DLD1 (cell line): ENCODE measurements around the gene SHD.
"Not testable (repeated sequence)": the region's sequence is repeated elsewhere in the genome, so short reads cannot be mapped to it uniquely, and the experiment has no call there.

ENCODE experiments used
- in situ Hi-C: cut with HindIII; loops from 2 replicates; pipeline ENCODE4 v1.10.0; 2017; ENCODE audit warnings: low sequenced_read_pairs

Gene SHD, protein sequence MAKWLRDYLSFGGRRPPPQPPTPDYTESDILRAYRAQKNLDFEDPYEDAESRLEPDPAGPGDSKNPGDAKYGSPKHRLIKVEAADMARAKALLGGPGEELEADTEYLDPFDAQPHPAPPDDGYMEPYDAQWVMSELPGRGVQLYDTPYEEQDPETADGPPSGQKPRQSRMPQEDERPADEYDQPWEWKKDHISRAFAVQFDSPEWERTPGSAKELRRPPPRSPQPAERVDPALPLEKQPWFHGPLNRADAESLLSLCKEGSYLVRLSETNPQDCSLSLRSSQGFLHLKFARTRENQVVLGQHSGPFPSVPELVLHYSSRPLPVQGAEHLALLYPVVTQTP

GRCh38 chr19:4278419-4279266 is at the start of gene SHD:
TSS of gene SHD (plus strand) at chr19:4279266. CDS start at chr19:4280064, 798 bp downstream.
- in situ Hi-C loops, result no loop called here

DNA sequence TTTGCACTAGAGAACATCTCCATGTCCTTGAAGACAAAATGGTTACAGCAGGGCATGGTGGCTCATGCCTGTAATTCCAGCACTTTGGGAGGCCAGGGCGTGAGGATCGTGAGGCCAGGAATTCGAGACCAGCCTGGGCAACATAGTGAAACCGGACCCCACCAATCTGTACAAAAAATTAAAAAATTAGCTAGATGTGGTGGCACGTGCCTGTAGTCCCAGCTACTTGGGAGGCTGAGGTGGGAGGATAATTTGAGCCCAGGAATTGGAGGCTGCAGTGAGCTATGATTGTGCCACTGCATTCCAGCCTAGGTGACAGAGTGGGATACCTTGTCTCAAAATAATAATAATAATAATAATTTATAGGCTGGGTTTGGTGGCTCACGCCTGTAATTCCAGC is 48.8 kb upstream of the SHD start:
- in situ Hi-C loops, result not testable (repeated sequence)

- in situ Hi-C loops, result not testable (repeated sequence)
Measured at GRCh38 chr19:4231521-4231920, 47.5 kb upstream of the SHD start.

DNA sequence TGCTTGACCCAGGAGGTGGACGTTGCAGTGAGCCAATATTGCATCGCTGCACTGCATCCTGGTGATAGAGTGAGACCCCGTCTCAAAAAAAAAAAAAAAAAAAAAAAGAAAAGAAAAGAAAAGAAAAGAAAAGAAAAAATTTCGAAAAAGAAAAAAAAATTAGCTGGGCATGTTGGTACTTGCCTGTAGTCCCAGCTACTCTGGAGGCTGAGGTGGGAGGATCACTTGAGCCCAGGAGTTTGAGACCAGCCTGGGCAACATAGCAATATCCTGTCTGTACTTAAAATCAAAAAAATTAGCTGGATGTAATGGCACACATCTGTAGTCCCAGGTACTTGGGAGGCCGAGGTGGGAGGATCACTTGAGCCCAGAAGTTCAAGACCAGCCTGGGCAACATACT is 46.9 kb upstream of the SHD start:
- in situ Hi-C loops, result not testable (repeated sequence)

GRCh38 chr19:4232614-4233281 is 46.3 kb upstream of the SHD start:
- in situ Hi-C loops, result no loop called here

- in situ Hi-C loops, result no loop called here
Measured at GRCh38 chr19:4233282-4233853, 45.7 kb upstream of the SHD start.

GRCh38 chr19:4234142-4234861 is 44.8 kb upstream of the SHD start:
- in situ Hi-C loops, result no loop called here

DNA sequence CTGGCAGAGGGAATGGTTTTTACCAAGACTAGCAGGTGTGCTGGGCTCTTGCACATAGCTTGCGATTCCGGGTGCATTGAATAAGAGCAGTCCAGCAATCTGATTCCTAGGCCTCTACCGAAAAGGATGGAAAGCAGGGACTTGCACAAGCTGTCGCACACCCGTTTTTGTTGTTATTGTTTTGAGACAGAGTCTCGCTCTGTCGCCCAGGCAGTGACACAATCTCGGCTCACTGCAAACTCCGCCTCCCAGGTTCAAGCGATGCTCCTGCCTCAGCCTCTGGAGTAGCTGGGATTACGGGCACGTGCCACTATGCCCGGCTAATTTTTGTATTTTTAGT is 44.2 kb upstream of the SHD start:
- in situ Hi-C loops, result no loop called here

- in situ Hi-C loops, result not testable (repeated sequence)
Measured at GRCh38 chr19:4237510-4237909, 41.6 kb upstream of the SHD start.

DNA sequence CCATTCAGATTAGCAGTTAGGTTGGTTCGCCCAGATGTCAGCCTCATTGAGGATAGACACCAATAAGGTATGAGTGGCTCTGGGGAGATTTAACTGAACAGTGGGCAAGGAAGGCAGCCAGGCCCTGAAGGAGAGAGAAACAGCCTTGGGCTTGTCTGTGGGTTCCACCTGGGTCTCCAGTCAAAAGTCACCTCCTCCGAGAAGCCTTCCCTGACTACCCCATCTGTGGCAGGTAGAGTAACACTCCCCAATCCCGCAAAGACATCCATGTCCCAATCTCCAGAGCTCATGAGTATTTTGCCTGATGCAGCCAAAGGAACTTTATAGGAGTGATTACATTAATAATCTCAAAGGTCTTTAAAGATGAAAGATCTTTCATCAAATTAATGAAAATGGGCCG is 40.2 kb upstream of the SHD start:
- in situ Hi-C loops, result no loop called here

- in situ Hi-C loops, result no loop called here
Measured at GRCh38 chr19:4241824-4242430, 37.1 kb upstream of the SHD start.

GRCh38 chr19:4245938-4246337 is 33.1 kb upstream of the SHD start:
- in situ Hi-C loops, result not testable (repeated sequence)

DNA sequence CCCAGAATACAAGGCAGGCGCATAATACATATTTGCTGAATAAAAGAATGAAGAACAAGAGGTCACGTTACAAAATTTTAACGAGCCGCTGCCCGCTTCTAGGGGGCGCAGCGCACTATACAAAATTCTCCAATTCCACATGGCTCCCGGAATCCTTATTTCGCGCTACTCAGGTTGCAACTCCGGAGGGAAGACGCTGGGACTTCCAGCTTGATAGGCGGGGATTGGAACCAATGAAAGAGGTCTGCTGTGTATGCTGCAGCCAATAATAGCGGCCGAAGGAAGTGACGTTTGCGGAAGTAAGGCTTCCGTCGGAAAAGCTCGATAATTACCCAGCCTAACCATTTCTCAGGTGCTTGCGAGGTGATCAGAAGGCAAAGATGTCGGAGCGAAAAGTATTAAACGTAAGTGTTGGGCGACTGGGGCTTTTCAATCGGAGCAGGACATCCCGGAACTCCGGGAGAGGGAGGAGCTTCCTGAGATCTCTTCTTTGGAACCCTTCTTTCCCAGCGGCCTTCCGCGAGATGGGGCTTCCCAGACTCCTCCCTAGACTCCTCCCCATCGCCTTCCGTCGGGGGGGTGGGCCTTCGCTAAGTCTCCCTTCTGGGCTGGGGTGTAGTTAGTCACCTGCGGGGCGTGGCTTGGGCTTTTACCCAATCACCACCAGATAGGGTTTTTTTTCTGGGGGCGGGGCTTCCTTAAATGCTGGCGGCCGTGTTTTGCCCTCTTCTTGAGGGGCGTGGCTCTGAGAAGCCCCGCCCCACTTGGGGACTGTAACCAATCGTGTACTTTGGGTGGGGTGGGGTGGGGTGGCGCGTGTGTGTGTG is 32.1 kb upstream of the SHD start, which contains the start of gene YJU2:
Gene YJU2, plus strand, starts transcription at position 314 of the 827 bp plus-strand sequence. Its CDS starts 67 bp downstream, at position 381.
- in situ Hi-C loops, result no loop called here

GRCh38 chr19:4256563-4256962 is 22.5 kb upstream of the SHD start:
- in situ Hi-C loops, result no loop called here

DNA sequence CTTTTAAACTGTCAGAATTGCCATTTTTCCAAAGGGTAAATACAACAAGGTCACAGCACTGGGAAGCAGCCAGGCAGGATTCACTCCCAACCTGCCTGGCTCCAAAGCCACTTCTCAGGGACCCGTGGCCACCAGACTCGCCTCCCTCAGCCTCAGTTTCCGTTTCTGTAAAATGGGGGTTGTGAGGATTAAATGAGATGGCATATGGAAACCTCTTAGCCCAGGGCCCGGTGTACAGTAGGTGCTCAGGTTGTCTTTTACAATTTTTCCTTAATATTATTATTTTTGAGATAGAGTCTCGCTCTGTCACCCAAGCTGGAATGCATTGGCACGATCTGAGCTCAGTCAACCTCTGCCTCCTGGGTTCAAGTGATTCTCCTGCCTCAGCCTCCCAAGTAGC is 22.0 kb upstream of the SHD start:
- in situ Hi-C loops, result no loop called here

DNA sequence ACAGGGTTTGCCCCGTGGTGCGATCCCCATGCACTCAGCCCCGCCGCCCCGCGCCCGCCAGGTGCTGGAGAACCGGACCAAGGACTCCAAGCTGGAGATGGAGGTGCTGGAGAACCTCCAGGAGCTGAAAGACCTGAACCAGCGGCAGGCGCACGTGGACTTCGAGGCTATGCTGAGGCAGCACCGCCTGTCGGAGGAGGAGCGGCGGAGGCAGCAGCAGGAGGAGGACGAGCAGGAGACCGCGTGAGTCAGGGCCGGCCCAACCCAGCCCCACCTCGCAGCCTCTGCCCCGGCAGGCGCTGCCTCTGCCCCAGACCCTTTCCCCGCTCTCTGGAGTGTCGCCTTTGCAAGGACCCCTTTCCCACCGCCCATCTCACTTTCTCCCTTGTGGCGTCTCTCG is 20.9 kb upstream of the SHD start:
- in situ Hi-C loops, result no loop called here

DNA sequence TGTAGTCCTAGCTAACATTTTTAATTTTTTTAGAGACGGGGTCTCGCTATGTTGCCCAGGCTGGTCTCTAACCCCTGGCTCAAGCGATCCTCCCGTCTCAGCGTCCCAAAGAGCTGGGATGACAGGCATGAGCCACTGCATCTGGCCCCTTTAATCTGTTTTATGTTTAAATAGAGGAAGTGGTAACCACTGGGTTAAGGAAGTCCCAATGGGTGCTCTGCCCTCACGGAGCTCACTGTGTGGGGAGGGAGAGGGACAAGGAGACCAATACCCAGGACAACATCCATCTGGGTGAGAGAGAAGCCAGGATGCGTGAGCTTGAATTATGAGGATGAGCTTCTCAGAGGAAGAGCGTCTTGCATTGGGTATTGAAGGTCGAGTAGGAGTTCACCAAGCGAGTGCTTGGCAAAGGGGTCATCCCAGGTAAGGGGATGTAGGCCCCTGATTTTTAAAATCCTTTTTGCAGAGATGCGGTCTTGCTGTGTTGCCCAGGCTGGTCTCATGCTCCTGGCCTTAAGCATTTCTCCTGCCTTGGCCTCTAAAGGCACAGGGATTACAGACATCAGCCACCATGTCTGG is 18.4 kb upstream of the SHD start:
- in situ Hi-C loops, result no loop called here

- in situ Hi-C loops, result no loop called here
Measured at GRCh38 chr19:4264812-4265211, 14.3 kb upstream of the SHD start.
